Immature natural killer cell (primary cell): ENCODE data around the gene SKOR2. TPM values are rescaled to one million over a fixed set of nuclear protein-coding genes. Genes with fewer than 3 reads are reported as not detected.

Experiments
- DNase-seq, 3 donors: peaks; one replicate each; pipeline ENCODE4 v3.0.0; 2022; ENCODE audit warnings: mixed read lengths in 1 of 3
- H3K27ac Mint-ChIP-seq, 6 donors: one replicate each; pipeline ENCODE4 v1.8.0; 2020; ENCODE audit warnings: mixed read lengths in 6 of 6, mild to moderate bottlenecking in 5 of 6, inconsistent platforms in 4 of 6, moderate library complexity in 3 of 6
- H3K27me3 Mint-ChIP-seq, 3 donors: one replicate each; pipeline ENCODE4 v1.8.0; 2020 to 2021; ENCODE audit warnings: low read depth in 3 of 3, mild to moderate bottlenecking in 3 of 3, mixed read lengths in 3 of 3, moderate library complexity in 3 of 3, inconsistent platforms in 1 of 3
- H3K36me3 Mint-ChIP-seq, 3 donors: one replicate each; pipeline ENCODE4 v1.8.0; 2020; ENCODE audit warnings: mixed read lengths in 3 of 3, inconsistent platforms in 2 of 3, mild to moderate bottlenecking in 2 of 3
- H3K4me1 Mint-ChIP-seq, 2 donors: one replicate each; pipeline ENCODE4 v1.8.0; 2020; ENCODE audit warnings: inconsistent platforms in 2 of 2, mild to moderate bottlenecking in 2 of 2, mixed read lengths in 2 of 2, moderate library complexity in 1 of 2
- H3K4me3 Mint-ChIP-seq, 5 donors: one replicate each; pipeline ENCODE4 v1.8.0; 2020; ENCODE audit warnings: mild to moderate bottlenecking in 5 of 5, mixed read lengths in 5 of 5, inconsistent platforms in 3 of 5, moderate library complexity in 3 of 5
- H3K9me3 Mint-ChIP-seq, 6 donors: one replicate each; pipeline ENCODE4 v1.8.0; 2020; ENCODE audit warnings: mild to moderate bottlenecking in 6 of 6, mixed read lengths in 6 of 6, inconsistent platforms in 4 of 6, moderate library complexity in 3 of 6
- polyA plus RNA-seq, 3 donors: library from polyadenylated mRNA; unstranded; fragments of 300-500 nt; fragmentation: Illumina TruSeq; gene quantifications; one replicate each; pipeline ENCODE4 v1.2.3, GENCODE V29; 2021

Gene SKOR2
- polyA plus RNA-seq, 3 donors from 2014 or later: not detected

DNA sequence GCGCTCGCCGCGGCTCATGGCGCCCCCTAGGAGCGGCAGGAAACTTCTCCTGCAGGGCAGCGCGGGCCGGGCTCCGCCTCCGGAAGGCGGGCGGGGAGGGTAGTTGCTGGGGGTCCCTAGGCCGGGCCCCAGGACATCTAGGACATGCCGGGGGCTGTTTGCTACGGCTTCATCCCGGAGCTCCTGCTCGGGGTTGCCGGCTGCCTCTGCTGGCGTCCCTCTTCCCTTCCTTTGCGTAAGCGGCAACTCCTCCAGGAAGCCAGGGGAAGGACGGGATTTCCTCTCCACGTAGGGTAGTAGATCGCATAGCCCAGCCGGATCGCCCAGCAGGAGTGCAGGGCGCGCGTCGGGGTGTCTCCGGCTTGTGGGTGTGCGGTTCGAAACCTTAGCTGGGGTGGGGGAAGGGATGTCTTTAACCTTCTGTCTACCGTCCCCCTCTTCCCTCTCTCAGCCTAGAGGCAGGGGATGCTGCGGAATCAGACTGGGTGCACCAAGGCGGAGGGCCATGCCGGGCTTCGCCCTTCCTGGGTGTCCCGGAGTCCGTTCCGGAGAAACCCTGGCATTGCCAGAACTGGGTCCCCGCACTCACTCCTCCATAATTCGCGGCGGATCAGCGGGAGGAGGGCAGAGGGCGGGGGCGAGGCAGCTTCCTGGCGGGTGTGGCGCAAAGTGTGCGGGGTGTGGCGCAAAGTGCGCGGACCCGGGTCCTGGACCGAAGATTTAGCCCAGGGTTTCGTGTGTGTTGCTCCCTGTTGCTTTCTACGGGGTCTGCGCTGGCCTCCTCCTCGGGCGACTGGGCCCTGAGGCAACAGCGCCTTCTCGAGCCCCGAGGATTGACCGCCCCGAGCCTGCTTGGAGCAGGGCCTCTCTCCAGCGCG, 12.2 kb upstream of the SKOR2 start:
- Mint-ChIP-seq H3K4me1 (no peaks in the 10 kb centered on the region), H3K27me3 (peaks cover 11 to 34% (median 19%) of the 10 kb centered on the region in 3 donors), H3K36me3 (no peaks in the 10 kb centered on the region), H3K4me3 (no peak overlapping the region), H3K27ac (no peak overlapping the region), H3K9me3 (peaks cover 0 to 9% (median 5%) of the 10 kb centered on the region in 6 donors)
- DNase-seq: no peak

DNA sequence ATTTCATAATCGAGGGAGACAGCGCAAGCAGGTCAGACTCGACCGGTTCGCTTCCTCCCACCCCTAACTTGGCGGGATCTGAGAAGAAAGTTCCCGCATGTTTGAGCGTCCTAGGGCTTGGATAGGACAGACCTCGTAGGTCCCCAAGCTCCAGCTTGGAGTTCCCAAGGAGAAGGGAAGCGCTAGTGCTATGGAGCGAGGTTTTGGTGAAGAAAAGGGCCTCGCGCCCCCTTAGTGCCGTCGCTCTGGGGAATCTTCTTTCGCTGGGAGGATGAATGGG, 11.6 kb upstream of the SKOR2 start:
- Mint-ChIP-seq H3K4me3 (no peak overlapping the region), H3K36me3 (no peaks in the 10 kb centered on the region), H3K27ac (no peak overlapping the region), H3K4me1 (no peaks in the 10 kb centered on the region), H3K9me3 (peaks cover 0 to 9% (median 5%) of the 10 kb centered on the region in 6 donors), H3K27me3 (peaks cover 11 to 39% (median 20%) of the 10 kb centered on the region in 3 donors)
- no peak for DNase-seq

DNA sequence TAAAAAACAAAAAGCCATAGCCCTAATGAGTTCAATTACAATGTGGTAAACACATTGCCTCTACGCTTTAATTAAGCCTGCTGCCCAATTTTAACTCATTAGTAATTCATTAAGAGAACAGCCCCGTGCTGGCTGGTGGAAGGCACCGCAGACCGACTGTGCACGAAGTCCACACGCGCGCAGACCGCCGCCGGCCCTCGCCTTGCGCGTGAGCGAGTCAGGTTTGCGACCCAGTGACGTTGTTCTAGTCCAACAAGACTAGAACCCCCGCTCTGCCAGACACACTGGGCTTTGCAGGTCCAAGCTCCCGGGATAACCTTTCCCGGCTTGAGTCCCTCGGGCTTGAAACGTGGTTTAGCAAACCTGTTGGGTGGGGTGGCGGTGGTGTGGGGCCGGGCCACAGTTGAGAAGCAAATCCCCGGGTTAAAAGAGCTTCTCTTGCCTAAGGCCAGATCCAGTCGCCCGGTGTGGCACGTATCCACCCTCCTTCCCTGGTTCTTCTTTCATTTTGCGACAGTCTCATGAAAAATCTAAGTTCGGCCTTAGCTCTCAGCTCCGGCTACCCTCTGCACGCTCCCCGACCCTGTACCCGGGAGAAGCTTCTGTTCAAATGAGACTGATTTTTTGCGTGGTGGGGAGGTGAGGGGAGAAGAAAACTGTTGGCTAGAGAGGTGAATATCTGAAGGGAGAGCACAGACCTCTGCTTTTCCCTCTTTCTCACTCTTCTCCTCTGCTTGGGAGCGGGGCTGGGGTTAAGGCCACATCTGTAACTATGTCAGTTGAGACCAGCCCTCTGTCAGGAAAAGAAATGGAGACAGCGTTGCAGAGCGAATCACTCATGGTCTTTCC, 11.1 kb upstream of the SKOR2 start:
- peaks cover 9 to 40% (median 20%) of the 10 kb centered on the region in 3 donors for H3K27me3 Mint-ChIP-seq
- no peaks in the 10 kb centered on the region for H3K36me3 Mint-ChIP-seq
- H3K4me1 Mint-ChIP-seq: no peaks in the 10 kb centered on the region
- H3K4me3 Mint-ChIP-seq: no peak overlapping the region
- DNase-seq: no peak
- H3K9me3 Mint-ChIP-seq: peaks cover 0 to 9% (median 5%) of the 10 kb centered on the region in 6 donors
- H3K27ac Mint-ChIP-seq: no peak overlapping the region

- Mint-ChIP-seq H3K27me3 (peaks cover 8 to 43% (median 20%) of the 10 kb centered on the region in 3 donors), H3K9me3 (peaks cover 0 to 9% (median 5%) of the 10 kb centered on the region in 6 donors), H3K27ac (no peak overlapping the region), H3K4me3 (no peak overlapping the region), H3K4me1 (no peaks in the 10 kb centered on the region), H3K36me3 (no peaks in the 10 kb centered on the region)
- DNase-seq: no peak
Observed at GRCh38 chr18:47261902-47262300, 10.4 kb upstream of the SKOR2 start.

GRCh38 chr18:47260924-47261701, 9.7 kb upstream of the SKOR2 start:
- Mint-ChIP-seq H3K4me1 (no peaks in the 10 kb centered on the region), H3K36me3 (no peaks in the 10 kb centered on the region), H3K27ac (no peak overlapping the region), H3K27me3 (peaks cover 8 to 48% (median 19%) of the 10 kb centered on the region in 3 donors), H3K9me3 (peaks cover 0 to 13% (median 5%) of the 10 kb centered on the region in 6 donors), H3K4me3 (no peak overlapping the region)
- no peak for DNase-seq

- Mint-ChIP-seq H3K4me1 (no peaks in the 10 kb centered on the region), H3K27ac (no peak overlapping the region), H3K4me3 (no peak overlapping the region), H3K36me3 (no peaks in the 10 kb centered on the region), H3K9me3 (peaks cover 0 to 13% (median 5%) of the 10 kb centered on the region in 6 donors), H3K27me3 (peaks cover 8 to 49% (median 22%) of the 10 kb centered on the region in 3 donors)
- DNase-seq: no peak
Observed at GRCh38 chr18:47260120-47260923, 8.9 kb upstream of the SKOR2 start.

GRCh38 chr18:47254341-47254939, 3.0 kb upstream of the SKOR2 start:
- H3K27me3 Mint-ChIP-seq: peaks cover 37 to 44% (median 42%) of the 10 kb centered on the region in 3 donors
- DNase-seq: no peak
- H3K4me1 Mint-ChIP-seq: no peaks in the 10 kb centered on the region
- H3K27ac Mint-ChIP-seq: no peak overlapping the region
- peaks cover 0 to 4% (median 4%) of the 10 kb centered on the region in 3 donors for H3K36me3 Mint-ChIP-seq
- no peak overlapping the region for H3K4me3 Mint-ChIP-seq
- H3K9me3 Mint-ChIP-seq: peaks cover 1 to 26% (median 6%) of the 10 kb centered on the region in 6 donors

DNA sequence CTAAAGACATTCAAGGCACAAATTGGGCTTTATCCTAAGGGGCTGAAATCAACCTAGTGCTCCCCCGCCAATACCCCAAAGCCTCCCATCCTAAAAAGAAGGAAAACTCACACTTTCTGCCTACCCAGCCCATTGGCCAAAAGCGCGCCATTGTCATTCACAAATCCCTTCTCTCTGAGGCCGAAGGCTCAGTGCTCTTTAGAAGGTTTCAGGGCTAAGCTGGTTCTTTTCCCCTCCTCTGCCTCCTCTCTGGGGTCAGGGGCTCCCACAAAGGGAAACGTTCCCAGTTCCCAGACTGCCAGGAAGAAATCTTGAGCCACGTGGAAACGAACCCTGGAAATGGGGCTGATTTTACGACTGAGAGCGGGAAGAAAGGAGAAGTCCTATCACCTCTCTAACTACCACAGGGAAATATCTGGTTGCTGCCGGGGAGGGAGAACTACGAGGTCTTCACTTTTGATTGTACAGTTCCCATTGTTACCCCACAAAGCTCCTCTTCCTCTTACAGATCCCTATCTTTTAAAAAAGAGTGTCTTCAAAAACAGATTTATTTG, 1.7 kb upstream of the SKOR2 start:
- no peaks in the 10 kb centered on the region for H3K4me1 Mint-ChIP-seq
- peaks cover 33 to 50% (median 49%) of the 10 kb centered on the region in 3 donors for H3K27me3 Mint-ChIP-seq
- no peak overlapping the region for H3K27ac Mint-ChIP-seq
- DNase-seq: no peak
- peaks cover 1 to 23% (median 6%) of the 10 kb centered on the region in 6 donors for H3K9me3 Mint-ChIP-seq
- no peak overlapping the region for H3K4me3 Mint-ChIP-seq
- peaks cover 0 to 4% (median 4%) of the 10 kb centered on the region in 3 donors for H3K36me3 Mint-ChIP-seq

GRCh38 chr18:47250391-47251046, 941 bp downstream of the SKOR2 start:
- peaks cover 33 to 56% (median 48%) of the 10 kb centered on the region in 3 donors for H3K27me3 Mint-ChIP-seq
- no peak overlapping the region for H3K27ac Mint-ChIP-seq
- H3K36me3 Mint-ChIP-seq: peaks cover 0 to 8% (median 4%) of the 10 kb centered on the region in 3 donors
- H3K9me3 Mint-ChIP-seq: peaks cover 1 to 29% (median 7%) of the 10 kb centered on the region in 6 donors
- peaks cover 4 to 6% of the 10 kb centered on the region in 2 donors for H3K4me1 Mint-ChIP-seq
- no peak for DNase-seq
- no peak overlapping the region for H3K4me3 Mint-ChIP-seq

GRCh38 chr18:47249314-47249981, 2.0 kb downstream of the SKOR2 start:
- no peak overlapping the region for H3K27ac Mint-ChIP-seq
- H3K4me1 Mint-ChIP-seq: peaks cover 4 to 6% of the 10 kb centered on the region in 2 donors
- peaks cover 0 to 24% (median 4%) of the 10 kb centered on the region in 6 donors for H3K9me3 Mint-ChIP-seq
- no peak overlapping the region for H3K4me3 Mint-ChIP-seq
- peaks cover 29 to 55% (median 48%) of the 10 kb centered on the region in 3 donors for H3K27me3 Mint-ChIP-seq
- no peak for DNase-seq
- peaks cover 0 to 4% (median 0%) of the 10 kb centered on the region in 3 donors for H3K36me3 Mint-ChIP-seq

DNA sequence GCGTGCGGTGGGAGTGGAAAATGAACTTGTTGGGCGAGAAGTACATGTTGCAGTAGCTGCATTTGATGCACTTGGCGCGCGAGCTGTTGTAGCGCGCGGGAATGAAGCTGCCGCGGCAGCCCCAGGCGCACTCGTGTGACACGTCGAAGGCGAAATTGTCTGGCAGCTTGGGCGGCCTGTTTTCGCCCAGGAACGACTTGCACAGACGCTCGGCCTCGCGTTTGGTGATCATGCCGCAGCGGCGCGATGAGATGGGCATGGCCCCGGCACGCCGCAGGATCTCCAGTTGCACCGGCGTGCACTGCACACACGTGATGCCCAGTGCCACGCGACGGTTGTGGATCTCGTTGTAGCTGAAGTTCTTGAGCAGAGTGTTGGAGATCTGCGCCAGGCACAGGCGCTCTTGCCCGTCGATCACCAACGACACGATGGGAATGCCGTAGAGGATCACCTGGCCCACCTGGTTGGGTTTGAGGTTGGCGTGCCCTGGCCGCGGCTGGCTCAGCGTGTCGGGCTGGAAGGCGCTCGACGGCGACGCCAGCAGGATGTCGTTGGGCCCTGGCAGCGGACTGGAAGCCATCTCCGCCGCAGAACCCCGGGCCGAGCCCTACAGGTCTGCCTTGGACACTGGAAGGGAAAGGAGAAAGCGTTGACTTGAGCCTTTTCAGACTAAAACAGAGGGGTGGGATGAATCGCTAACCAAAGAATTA, 2.7 kb downstream of the SKOR2 start:
- peaks cover 0 to 19% (median 3%) of the 10 kb centered on the region in 6 donors for H3K9me3 Mint-ChIP-seq
- H3K27me3 Mint-ChIP-seq: peaks cover 23 to 49% (median 47%) of the 10 kb centered on the region in 3 donors
- no peak overlapping the region for H3K4me3 Mint-ChIP-seq
- H3K36me3 Mint-ChIP-seq: peaks cover 0 to 4% (median 0%) of the 10 kb centered on the region in 3 donors
- H3K4me1 Mint-ChIP-seq: peaks cover 4 to 6% of the 10 kb centered on the region in 2 donors
- no peak overlapping the region for H3K27ac Mint-ChIP-seq
- DNase-seq: no peak
